EH (cell line): ENCODE results near the gene DNAJC22.
A peak's percentile ranks its signal among the peaks of the same experiment; 100 is the strongest.
"Not testable (repeated sequence)": the region's sequence is repeated elsewhere in the genome, so short reads cannot be mapped to it uniquely, and the experiment has no call there.

ENCODE experiments used
- DNase-seq: peaks from one replicate; pipeline ENCODE4 v3.0.0-alpha.2; 2015; ENCODE audit warnings: low read depth

The DNAJC22 gene

DNA sequence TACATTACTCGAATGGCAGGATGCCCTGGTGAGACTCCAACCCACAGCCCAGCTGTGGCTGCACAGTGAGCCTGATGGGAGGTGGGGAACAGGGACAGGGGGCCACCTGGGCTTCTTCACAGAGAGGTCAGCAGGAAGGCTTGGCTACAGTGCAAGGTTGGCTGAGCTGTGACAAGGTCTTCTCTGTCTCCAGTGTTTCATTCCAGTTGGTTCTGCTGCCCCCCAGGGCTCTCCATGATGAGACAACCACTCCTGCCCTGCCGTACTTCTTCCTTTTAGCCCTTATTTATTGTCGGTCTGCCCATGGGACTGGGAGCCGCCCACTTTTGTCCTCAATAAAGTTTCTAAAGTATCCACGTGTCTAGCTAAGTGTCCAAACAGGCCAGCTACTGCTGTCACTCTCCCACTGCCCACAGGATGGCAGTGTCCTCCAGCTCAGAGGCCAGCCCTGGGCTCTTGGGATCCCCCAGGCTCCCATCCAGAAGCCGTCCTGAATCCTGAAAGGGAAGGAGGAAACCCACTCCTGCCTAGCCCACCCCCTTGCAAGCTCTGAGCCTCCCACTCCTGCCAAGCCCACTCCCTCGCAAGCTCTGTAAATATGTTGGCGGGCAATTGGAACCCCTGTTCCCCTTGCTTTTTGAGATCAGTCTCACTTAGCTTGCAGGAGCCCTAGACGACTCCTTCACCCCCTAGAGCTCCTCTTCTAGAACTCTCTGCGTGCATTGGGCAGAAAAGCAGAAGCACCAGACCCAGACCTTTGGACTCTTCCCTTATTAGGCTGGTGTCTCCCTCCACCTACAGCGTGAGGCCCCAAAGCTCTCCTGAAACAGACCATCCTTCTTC is 15.1 kb upstream of the DNAJC22 start:
- peak; percentile 78 for DNase-seq

DNA sequence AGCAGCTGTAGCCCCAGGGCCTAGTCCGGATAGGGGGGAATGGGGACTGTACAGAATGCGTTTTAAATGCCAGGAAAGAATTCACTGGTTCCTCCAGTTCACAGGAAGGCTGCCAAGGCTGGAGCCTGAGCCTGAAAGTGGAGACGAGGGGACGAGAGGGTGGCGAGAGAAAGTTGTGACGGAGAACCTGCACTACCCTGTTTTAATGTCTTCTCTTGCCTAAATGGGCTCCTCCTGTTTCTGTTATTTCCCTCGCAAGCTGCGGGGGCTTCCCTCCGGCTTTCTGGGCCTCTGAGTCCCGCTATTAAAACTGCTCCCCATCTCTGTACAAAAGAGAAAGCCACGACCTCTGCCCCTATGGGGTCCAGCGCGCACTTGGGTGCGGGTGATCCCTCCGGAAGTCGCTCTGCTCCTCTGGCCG is 14.2 kb upstream of the DNAJC22 start:
- DNase-seq: peak; percentile 64

DNA sequence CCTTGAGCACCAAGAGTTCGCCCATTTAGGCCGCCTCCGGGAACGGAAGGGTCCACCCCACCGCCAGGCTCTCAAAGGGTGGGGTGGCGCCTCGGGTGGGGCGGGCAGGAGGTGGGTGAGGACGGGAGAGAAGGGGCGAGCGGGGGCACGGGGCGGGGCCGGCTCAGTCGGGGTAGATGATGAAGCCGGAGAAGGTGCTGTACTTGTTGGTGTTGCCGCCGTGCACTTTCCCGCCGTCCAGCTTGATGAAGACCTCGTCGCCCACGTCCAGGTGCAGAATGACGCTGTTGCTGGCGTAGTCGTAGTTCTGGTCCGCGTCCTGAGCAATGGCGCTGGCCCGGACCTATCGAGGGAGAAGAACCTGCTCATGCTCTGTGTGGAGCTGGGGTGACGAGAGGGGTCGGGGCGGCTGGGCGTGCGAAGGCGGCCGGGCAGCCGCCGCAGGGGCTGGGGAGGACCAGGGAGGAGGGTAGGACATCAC is 13.8 kb upstream of the DNAJC22 start:
- DNase-seq: no peak

DNA sequence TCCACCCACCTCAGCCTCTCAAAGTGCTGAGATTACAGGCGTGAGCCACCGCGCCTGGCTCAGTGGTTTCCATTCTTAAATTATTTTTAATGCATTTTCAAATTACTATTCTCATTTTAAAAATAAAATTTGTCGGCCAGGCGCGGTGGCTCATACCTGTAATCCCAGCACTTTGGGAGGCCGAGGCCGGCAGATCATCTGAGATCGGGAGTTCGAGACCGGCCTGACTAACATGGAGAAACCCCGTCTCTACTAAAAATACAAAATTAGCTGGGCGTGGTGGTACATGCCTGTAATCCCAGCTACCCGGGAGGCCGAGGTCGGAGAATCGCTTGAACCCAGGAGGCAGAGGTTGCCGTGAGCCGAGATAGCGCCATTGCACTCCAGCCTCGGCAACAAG is 12.9 kb upstream of the DNAJC22 start:
- not testable (repeated sequence) for DNase-seq

DNA sequence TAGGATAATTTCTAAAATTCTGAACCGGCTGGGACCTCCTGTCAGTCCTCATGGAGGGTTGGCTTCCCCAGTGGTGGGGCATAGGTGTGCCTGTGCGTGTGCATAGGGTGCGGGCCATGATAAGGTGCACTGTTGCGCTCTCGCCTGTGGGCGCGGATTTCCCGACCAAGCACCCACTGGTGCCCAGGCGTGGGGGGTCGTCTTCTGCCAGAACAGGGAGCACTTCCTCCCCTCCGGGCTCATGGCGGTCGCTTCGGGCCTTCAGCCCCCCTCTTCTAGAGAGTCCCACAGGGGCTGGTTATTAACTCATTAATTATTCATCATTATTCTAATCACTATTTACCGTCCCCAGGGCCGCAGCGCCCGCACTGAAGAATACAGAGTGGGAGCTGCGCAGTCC is 12.5 kb upstream of the DNAJC22 start:
- DNase-seq: no peak

DNA sequence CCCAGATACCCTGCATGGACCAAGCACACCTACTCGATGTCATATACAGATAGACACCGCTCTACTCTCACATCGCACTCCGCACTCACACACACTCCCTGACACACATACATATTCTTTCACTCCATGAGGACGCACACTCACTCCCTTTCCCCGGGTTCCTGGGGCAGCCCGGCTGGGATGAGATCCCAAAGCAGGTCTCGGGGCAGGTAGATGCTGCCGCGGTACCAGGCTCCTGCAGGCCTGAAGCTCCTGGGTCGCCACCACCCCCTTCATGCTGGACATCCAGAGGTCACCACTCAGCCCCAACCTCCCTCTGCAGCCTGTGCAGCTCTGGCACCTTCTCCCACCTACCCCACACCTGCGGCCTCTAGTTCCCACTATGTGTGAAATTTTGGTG is 12.0 kb upstream of the DNAJC22 start:
- no peak for DNase-seq

DNA sequence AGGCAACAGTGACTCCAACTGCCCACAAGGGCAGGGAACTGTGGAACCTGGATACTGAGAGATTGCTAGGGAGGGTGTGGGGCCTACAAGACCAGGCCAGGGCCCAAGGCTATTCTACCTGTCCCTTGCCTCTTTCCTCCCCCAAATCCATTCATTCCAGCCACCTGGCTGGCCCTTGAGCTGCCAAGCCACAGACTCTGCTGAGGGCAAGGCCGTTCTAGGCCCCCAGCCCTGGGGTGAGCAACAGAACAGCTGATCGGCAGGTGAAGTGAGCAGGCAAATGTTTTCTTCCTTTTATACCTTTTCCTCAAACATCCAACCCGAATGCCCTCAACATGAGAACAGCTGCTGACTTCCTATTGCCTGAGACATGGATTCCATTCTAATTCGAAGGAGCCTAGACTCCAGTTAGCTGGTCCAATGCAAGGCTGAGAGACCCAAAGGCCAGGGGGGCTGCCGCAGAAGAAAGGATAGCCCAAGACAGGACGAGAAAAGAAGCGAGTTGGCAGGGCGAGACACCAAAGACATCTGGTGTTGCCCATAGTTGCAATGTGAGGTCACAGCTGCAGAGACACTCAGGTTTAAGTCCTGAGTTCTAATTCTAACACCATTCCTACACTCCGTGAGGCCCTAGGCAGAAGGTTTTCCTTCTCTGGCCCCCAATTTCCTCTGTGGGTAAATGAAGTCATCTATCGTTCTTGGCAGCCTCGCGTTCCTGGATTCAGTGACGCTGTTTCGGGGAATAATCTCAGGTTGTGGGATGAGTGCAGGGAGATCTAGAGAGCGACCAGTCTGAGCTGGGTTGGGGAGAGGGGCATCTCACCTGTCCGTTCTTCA is 11.4 kb upstream of the DNAJC22 start:
- DNase-seq: no peak

DNA sequence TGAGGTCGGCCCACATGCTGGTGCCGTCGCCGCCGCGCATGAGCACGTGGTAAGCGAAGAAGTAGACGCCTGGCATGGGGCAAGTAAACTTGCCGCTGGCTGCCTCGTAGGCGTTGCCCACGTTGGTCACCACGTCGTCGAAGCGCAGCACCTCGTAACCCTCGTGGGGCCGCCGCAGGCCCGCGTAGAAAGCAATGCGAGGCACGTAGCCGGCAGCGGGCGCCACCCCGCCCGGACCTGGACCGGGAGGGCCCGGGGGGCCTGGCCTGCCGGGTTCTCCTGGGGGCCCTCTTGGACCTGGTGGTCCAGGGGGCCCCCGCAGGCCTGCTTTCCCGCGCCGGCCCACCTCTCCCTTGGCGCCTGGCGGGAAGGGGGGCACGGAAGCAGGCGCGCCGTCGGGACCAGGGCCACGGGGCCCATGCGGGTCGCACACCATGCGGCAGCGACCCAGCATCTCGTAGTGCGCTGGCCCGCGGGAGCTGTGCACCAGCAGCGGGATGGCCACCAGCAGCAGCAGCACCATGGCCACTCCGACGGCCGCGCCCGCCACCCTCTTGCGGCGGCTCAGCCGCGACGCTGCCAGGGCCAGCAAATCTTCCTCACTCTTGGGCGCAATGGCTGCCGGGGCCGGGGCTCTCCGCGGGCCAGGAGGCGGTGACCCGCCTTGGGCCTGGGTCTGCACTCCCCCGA is 10.6 kb upstream of the DNAJC22 start:
- DNase-seq: no peak

DNA sequence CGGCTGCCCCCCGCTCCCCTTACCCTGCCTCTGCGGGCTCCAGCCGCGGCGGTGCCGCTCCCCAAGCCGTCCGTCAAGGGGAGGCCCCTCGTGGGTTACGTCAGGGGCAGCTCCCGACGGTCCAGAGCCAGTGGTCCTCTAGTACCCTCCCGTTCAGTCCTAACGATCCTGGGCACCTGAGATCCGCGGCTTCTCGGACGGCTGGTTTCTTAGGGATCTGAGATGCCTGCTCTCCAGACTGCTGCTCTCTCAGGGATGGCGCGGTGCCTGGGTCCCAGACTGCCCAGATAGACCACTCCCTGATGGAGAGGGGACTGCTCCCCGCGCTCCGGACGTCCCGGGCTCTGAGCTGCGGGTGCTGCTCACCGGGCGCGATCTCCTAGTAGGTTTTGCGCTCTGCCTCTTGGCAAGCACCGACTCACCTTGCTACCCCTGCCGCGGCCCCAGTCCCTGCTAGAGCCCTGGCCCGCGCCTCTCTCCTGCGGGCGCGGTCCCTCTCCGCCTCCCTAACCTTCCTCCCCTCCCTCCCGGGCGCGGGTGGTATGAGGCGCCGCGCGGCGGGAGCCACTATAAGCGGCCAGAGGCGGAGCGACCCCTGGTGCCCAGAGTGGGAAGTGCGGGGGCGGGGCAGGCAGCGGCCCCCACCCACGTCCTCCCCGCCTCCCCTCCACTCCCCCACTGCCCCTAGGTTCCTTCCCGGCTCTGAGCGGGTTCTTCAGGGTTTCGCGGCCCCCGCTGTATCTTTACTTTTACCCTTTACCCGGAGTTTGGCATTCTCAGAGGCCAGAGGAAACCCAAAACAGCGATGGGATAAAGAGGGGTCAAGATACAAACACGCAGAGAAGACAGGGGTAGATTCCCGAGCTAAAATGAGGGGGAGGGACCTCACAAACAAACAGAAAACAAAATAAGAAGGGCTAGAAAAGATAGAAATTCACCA is 9.8 kb upstream of the DNAJC22 start, which contains the start of gene C1QL4:
C1QL4 (minus strand) TSS at position 544 of the 940 bp plus-strand sequence. CDS start 711 bp downstream, outside the sequence.
- DNase-seq: peak; percentile 75

DNA sequence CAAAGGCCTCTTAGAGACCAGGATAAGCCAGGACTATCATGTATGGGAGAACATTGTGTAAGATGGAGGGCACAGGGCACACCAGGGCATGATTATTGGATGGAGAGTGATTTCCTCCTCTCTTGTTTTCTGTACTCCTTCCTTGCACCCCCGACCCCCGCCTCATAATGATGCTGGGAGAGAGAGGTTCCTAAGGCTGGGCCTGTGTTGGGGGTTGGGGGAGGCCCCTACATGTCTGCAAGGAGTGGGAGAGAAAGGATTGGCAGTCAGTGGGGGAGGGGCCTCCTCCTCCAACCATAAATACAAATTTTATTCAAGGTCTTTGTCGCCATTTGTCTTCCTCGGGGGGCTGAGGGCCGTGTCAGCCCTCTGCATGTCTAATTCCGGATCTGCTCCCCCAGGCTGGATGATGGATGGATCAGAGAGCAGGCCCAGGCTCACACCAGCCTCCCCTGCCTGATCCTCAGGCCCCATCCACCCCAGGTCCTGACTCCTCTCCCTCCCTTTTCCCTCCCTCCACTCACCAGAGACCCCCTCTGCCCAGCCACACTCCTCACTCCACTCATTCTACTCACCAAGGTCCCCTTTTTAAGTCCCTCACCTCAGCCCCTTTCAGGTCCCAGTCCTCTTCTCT is 7.7 kb upstream of the DNAJC22 start:
- DNase-seq: no peak

DNA sequence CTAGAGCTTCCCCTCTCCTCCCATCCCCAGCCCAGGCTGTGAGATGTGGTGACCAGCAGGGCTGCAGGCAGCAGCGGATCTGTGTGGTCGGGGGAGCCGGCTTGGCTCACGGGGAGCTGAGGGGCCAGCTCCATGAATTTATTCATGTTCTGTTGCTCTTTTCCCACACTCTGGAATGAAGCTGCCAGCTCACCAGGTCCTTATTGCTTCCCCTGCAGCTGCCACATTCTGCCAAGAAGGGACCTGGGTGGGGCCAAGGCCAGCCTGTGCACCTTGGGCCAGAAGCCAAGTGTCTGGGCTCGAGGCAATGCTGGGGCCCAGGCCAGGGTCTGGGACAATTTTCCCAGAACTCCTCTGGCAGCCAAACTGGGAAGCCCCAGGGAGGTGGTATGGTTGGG is 7.2 kb upstream of the DNAJC22 start:
- DNase-seq: no peak

DNA sequence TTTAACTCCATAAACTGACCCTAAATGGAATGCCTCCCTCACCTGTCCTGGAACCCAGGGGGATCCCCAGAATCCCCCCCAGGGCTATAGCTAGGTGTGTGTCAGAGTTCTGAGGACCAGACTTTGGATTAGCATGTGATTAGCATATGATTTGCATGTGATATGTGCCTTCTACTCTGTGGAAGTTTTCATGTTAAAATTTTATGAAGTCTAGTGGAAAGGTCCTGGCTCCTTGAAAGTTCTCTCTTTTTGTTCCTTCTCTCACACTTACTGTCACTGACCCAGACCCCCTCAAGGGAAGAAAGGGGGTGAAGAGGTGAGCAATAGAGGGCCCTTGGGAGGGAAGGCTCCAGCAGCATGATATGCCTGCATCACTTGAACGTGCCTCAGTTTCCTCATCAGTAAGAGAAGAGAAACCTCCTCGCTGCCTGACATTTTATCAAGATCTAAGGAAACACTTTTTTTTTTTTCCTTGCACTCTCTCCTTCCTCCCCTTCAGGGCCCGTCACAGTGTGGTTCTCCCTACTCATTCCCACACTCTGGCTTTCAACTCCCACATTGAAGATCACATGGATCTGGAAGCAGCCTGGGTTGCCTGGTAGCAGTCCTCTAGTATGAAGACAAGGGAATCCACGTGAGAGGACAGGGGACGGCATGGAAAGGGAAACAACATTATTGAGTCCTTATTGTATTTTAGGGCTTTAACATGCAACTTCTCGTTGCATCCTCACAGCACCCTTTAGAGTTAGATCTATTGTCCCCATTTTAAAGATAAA is 6.4 kb upstream of the DNAJC22 start:
- no peak for DNase-seq

DNA sequence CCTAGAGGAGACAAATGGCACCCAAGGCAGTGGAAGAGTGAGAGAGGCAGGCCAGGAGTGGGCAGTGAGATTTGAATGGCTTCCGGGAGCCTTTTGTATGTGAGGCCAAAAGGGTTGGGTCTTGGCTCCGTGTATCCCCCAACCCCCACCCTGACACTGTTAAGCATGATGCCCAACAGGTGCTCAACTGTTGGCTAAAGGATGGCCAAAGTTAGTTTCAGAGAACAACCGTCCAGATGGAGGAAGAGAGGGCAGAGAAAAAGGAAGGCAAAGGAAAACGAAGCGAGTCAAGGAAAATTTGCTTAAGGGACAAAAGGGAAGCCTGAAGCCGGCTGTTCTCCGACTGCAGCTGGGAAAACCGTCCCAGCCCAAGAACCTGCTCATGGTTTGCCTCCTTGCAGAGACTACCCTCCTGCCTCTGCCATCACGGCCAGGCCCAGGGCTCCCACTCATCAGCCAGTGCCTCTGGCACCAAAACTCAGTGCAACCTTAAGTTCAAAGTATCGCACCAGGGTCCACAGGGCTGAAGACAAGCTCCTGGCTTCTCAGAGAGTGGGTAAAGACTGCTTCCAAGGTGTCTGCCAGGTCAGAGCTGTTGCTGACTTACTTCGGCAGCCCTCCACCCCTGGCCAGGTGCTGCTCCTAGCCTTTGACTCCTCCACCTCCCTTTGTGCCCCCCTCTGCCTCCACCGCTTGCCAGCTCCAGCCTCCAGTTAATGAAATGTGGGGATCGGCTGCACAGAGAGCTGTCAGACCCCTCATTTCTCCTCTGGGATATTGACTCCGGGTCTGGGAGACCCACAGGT is 5.5 kb upstream of the DNAJC22 start:
- DNase-seq: no peak

DNA sequence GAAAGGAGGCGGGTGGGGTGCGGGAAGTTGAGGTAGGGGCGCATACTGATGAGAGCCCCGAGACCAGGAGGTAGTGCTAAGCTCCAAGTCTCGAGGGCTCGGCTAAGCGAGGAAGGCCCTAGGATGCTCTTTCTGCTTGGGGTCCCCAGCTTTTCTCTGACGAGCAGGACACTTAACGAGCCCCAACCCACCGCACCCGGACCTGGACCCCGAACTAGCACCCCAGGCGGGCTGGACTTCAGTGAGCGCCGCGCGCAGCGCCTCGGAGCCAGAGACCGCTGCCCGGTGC is 5.0 kb upstream of the DNAJC22 start:
- DNase-seq: no peak

DNA sequence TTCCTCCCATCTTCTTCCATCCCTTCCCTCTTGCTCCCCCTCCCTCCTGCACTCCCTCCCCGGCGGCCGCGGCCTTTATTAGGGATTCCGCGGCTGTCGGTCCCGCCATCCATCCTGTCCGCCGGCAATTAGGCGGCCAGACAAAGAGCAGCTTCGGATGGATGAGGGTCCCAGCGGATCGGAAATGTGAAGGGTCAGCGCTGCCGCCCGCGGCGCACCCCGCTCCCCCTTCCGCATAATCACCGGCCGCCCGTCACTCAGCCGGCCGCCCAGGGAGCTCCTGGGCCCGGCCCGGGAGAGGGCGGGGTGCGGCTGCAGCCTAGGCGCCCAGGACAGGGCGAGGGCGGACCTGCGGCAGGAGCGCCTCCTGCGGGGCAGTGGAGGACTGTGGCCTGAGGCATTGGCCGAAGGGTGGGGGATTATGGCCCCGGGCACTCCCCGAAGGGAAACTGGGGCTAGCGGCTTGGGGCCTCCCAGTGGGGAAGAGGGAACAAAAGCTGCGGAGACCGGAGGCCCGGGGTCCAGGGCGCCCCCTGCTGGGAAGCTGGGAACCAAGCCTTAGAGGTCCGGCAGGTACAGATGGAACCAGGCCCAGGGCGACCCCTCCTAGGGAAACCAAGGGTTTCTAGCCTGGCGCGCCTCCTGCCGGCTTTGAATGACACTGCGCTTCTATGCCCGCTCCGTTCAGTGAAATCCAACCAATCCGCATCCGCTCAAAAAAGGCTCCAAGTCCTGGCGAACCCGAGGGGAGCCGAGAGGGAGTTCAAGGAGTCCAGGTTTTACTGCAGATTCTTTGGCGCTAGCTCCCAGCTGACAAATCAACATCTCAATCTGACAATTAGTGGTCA is 4.4 kb upstream of the DNAJC22 start:
- peak; percentile 74 for DNase-seq

DNA sequence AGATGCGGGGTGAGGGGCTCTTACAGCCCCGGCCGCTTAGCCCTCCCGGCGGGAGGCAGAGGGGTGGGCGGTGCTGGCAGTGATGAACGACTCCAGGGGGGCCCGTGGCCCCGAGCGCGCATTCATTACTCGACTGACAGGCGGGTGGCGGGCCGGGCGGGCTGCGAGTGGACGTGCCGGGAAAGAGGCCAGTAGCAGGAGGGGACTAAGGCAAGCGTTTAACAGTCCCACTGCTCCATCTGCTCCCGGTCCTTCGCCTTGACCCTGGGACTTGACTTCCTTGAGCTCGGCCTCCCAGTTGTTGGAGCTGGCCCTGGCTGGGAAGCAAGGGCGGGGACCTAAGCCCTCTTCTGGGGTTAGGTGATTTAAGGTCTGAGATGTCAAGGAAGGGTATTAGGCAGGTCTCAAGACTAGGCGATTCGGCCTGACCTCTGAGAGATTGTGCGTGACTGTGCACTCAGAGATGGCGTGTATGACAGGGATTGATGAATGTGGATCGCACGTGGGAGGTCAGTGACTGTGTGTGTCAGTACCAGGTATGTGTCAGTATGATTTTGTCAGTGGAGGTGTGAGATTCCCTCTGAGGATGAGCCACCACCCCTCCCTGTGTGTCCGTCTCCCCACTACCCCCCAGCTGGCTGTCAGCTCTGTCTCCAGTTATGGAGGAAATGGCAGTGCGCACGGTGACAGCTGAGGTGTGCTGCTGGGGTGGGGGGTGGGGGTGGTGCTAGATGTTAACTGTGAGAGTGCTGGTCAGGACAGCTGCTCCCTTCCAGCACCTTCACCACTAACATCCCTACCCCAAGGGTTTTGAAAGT is 3.6 kb upstream of the DNAJC22 start:
- no peak for DNase-seq

DNA sequence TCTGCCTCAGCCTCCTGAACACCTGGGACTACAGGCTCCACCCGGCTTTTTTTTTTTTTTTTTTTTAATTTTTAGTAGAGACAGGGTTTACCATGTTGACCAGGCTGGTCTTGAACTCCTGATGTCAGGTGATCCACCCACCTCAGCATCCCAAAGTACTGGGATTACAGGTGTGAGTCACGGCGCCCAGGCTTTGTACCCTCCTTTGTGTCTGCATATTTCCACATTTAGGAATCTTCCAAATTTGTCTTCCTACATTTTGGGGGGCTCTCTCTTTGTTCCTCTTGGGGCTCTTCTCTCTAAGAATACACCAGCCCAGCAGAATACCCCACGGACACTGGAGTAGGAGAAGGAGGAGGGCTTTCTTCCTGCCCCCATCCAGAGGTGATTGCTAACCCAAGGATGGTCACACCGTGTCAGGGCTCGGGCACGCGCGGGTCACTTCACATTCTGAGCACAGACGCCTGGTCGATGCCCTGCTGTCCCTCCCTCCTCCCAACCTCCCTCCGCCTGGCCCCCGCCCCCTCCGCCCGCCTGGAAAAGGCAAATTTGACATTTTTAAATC is 2.1 kb upstream of the DNAJC22 start:
- DNase-seq: no peak
